NCI-H1694 treated with DMSO at 0.1 percent for 48 hours (cell line): ENCODE data around the gene ATPAF2.

Source experiments
- DNase-seq: peaks from one replicate; lab custom pipeline; 2025; lab: John Stamatoyannopoulos, UW

Gene ATPAF2

DNA sequence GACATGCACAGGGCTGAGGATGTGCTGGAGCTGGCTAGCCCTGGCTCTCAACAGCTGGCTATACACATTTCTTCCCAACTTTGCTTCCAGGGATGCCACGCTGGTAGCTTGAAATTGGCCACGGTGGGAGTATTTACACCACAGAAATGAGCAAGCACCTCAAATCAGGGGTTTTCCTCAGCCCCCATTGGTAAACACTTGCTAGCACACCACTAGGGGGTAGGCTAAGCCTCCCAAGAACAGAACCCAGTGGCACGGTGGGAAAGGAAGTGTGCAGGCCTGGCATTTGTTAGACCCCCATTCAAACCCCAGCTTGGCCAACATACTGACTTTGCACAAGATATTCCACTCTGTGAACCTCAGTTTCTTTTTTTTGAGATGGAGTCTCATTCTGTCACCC lies 53.4 kb downstream of the ATPAF2 start:
- DNase-seq: peak; percentile 44

DNA sequence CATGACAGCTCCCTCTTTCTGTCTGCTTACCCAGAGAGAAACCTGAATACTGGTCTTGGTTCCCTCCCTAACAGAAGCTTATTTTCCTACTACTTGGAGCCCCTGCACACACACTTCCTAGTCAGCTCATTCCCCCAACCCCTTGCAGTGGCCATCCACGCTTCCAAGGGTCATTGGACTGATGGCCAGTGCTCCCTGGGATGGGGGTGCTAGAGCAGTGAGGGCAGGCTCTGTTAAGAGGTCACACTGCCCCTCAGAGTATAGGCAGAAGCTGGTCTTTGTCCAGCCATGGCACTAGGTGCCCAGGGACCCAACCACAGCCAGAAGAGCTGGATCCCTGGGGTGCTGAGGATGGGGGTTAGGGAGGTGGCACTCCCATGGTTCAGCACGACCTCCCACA lies 53.8 kb downstream of the ATPAF2 start:
- no peak for DNase-seq

DNA sequence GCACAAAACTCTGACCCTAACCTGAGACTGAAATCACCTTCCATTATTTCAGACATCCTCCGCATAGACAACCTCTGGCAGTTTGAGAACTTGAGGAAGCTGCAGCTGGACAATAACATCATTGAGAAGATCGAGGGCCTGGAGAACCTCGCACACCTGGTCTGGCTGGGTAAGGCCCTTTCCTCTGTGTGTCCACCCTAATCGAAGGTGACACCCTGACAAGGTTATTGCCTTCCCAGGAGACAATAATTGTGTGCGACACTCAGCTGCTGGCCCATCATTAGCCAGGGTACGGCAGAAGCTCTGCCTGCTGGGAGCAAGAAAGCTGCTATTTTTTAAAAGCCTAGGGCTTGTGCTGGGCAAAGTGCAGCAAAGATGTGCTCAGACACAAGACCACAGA lies 55.2 kb downstream of the ATPAF2 start:
- no peak for DNase-seq

DNA sequence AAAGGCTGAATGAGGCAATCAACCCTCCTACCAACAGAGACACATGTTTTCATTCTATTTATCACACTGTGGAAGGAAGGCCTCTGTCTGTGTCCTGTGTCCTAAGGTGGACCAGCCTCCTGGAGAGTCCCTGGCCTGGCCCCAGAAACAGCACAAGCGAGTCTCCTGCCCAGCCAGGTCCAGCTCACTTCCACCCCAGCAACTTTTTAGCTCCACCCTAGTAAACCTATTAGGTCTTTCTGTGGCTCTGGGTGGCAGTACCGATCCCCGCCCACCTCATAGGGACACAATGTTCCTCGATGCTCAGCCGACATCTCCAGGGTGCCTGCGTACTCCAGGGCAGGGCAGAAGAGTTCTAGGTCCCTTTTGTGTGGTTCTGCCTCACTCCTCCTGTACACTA lies 55.6 kb downstream of the ATPAF2 start:
- DNase-seq: no peak

DNA sequence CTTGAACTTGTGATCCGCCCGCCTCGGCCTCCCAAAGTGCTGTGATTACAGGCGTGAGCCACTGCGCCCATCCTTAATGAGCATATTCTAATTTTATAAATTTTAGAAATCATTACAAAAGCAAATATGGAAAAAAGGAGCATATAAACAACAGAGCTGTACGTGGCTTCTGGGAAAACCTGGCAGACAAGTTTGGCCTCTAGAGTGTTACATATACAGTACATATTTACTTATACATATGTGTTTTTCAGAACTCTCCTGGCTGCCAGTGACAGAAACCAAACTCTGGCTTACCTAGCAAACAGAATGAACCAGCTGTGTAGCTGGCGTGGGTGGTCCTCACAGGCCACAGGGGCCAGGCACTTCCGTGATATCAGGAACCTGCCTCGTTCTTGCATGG lies 56.2 kb downstream of the ATPAF2 start:
- no peak for DNase-seq

DNA sequence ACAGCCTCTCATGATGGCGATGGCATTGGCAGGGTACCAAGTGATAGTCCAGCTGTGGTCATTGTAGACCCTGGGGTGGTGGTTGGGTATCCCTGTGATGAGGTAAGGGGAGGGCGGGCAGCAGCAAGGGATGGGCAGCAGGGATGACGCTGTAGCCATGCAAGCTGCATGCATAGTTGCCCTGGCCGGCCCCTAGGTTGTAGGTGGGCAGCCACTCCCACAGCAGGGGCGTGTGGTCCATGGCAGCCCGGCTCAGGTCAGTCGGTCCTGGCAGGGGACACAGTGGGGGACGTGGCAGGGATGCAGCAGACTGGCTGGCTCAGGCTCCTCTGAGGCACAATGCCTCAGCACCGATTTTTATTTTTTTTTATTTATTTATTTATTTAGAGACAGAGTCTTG lies 57.6 kb downstream of the ATPAF2 start:
- no peak for DNase-seq

DNA sequence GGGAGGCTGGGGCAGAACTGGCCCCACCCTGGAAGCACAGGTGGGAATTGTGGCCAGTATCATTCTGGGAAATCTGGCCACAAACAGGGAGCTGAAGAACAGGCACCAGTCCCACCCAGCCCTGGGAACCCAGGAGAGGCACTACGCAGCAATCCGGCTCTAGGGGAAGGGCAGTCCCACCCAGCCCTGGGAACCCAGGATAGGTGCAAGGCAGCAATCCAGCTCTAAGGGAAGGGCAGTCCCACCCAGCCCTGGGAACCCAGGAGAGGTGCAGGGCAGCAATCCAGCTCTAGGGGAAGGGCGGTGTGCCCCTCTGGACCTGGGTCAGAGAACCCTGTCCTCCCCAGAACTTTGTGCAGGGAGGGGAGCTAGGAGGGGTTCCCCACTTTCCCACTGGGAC lies 59.2 kb downstream of the ATPAF2 start:
- no peak for DNase-seq

DNA sequence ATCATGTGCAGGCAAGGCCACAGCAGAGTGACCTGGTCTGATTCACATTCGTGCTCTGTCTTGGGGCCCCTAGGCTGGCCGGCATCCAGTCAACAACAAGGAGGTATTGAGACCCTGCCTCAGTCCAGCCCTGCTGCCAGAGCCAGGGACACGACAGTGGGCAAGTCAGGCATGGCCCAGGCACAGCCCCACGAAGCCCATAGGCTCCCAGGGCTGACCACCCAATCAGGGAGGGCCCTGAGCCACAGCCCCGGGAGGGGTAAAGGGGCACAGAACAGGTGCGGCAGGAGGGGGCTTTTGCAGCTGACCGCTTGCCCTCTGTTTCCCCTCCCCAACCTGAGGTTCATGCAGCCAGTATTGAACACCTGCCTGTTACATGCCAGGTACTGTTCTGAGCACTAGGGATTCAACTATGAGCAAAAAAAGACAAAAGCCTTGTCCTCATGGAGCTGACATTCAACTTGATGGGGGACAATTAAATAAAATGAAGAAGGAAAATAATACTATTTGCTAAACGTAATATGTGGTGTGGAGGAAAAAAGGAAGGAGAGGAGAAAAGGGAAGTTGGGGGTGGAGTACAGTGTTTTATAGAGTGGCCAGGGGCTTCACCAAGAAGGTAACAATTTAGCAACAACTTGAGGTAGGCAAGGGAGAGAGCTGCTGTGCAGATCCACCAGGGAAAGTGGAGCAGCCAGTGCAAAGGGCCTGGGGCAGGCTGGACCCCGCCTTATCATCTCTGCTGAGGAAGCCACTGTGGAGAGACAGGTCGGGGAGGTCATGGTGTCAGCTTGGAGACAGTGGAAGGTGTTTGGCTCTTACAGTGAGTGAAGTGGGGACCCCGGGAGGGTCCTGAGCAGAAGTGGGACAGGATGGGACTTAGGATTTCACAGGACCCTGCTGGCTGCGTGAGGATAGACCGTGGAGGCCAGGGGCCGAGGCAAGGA lies 60.2 kb downstream of the ATPAF2 start:
- no peak for DNase-seq

DNA sequence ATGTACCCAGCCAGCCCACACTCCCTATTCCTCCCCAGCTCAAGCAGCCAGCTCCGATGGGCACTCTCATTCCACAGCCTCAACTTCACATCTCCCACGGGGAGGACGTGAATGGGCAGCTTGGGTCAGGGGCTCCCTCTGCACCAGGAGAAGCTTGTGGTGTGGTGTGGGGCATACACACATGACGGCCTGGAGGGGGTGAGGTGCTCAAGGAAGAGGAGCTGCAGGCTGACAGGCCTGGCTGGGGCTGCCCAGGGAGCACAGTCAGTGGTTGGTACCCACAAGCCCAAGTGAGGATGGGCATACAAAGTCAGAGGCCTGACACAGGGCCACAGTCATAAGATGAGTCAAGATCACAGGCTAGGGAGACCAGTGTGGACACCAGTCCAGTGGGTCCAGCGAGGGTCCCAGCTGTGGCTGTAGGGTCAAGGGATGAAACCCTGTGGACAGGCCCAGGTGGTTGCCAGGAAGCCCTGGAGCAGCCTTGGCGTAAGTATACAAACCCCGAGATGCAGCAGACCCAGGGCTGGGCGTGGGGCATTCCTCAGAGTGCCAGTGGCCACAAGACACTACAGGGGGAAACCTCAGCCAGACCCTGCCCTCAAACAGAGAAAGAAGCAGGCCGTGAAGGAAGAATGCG lies 61.9 kb downstream of the ATPAF2 start:
- no peak for DNase-seq

DNA sequence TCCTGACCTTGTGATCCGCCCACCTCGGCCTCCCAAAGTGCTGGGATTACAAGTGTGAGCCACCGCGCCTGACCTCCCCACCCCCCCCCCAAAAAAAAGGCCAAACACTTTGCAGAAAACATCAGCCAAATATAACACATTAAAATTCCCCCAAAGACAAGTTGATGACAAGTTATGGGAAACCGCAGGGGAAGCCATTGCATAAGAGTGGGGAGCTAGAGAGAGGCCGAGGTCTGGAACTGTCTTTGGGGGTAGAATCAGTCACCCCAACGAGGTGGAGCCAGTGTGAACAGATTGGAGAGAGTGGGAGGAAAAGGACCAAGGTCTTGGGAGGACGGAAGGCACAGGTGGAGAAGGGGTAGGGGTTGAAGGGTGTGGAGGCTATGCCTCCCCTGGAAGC lies 63.5 kb downstream of the ATPAF2 start:
- no peak for DNase-seq

DNA sequence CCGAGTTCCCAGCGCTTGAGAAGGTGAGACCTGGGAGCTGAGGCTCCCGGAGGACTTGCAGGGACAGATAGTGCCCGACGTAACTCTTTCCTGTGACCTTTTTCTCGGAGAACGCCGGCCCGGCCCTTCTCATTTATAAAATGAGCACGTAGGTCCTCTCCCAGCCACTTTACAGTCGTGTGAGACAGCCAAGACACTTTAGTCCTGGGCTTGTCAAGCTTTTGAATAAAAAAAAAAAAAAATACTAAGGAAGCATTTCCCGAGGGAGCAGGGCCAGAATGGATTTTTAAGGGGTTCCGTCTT lies 66.1 kb downstream of the ATPAF2 start:
- no peak for DNase-seq

DNA sequence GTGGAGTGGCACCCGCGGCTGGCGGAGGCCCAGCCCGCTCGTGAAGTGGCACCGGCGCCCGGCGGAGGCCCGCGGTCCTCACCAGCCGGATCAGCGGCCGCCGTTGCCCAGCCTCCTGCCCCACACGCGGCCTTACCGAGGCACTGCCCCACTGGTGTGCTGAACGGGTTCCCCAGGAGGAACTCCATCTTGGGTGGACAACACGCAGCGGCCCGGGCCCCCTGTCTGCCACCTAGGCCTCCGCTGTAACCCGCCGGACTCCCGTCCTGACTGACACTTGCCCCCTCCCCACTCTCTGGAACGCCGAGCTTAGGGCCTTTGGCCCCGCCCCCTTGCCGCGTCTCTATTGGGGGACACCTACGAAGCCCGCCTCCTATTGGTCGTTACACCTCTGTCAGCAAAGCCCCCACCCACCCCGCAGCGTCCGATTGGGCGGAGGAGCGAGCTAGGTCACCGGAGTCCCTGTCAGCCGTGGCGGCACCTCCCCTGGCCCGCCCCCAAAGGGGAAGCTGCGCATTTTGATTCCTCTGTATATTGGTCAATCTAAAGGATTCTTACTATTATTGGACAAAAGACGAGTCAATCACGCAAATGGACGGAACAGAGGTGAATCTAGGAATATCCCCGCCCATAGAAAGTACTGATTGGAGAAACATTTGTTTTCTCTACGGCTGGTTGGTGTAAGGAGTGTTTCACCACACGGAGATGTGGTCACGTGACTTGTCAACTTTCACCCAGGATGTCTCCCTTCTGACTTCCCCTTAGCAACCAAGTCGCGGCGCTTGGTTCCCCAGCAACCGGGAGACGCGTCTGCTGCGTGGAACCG lies 66.6 kb downstream of the ATPAF2 start, which contains the start of the genes DRC3 and TOM1L2:
Gene DRC3, plus strand, starts transcription at position 737 of the 826 bp plus-strand sequence. CDS start 4,737 bp downstream, outside the sequence.
Gene TOM1L2, minus strand, starts transcription at position 275 of the 826 bp plus-strand sequence. Its CDS starts 87 bp downstream, at position 188.
- peak; percentile 100 for DNase-seq

DNA sequence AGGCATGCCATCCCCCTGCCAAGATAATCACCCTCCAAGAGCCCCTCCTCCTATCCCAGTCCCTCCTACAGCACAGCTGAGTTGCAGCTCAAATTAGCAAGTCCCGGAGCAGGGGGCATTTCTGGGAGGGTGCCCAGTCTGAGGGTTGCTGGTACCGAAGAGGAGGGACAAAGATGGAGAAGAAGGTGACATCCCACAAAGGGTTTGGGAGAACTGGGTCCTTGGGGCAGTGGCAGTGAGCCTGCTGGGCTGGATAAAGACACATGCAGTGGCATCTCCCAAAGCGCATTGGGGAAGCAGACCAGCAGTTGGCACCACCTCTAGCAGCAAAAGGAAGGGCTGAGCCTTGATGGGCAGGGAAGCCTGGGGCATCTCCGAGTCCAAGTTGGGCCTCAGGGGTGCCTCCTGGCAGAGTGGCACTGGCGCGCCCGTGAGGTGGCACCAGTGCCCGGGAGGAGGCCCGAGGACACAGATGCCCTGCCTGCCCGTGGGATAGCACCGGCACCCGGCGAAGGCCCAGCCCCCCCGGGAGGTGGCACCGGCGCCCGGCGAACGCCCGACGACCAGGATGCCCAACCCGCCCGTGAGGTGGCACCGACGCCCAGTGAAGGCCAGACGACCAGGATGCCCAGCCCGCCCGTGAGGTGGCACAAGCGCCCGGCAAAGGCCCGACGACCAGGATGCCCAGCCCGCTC lies 67.4 kb downstream of the ATPAF2 start:
- DNase-seq: no peak

DNA sequence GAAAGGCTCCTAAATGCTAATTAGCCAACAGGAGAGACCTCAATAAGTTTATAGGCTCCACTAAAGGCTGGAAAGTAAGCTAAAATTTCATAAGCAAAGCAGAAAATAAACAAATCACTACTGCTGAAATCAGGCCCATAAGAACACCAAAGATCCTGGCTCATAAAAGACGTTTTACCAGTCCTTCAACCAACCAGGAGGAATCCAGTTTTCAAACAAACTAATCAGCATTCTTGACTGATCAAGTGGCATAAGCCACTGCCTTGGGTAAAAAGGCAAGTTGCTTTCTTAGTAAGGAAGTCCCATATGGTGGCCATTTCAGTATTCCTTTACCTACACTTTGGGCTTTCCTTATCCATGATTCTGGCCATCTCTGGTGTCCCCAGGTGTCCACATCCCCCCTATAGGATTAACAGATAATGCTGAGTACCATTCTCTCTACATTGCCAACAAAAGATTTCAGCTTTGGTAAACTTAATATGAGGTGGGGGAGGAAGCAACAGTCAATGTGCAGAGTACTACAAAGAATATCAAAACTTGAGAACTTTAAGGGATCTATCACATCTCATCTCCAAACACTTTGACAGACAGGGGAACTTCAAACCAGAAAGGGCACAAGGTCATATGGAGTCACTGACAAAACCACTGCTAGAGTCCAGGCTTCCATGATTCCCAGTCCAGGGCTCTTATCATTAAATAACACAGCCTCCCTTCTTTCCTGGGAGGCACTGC lies 68.1 kb downstream of the ATPAF2 start:
- no peak for DNase-seq
